Esophagus squamous epithelium (tissue), 4 donors: ENCODE data around the gene CAMK4.

Experiments
- POLR2A ChIP-seq, 4 donors: fragments of 450-650 bp; IDR thresholded peaks; one replicate each; pipeline ENCODE4 v1.6.1; 2017; ENCODE audit warnings: antibody characterized with exemption in 4 of 4, mild to moderate bottlenecking in 4 of 4, moderate library complexity in 3 of 4
- TF ChIP-seq, protein P1 (sequence below), 6 experiments: fragments of 450-650 bp in 4 of 6; fragments of 200-600 bp in 2 of 6; sonication (generic) in 2 of 6; IDR thresholded peaks; one replicate each; pipeline ENCODE4 v1.5.1; 2016 to 2019; ENCODE audit warnings: antibody characterized with exemption in 6 of 6, mild to moderate bottlenecking in 4 of 6, moderate library complexity in 4 of 6

GRCh38 chr5:111511174-111511830 lies 287.1 kb downstream of the CAMK4 start:
- TF ChIP-seq, protein P1, sequence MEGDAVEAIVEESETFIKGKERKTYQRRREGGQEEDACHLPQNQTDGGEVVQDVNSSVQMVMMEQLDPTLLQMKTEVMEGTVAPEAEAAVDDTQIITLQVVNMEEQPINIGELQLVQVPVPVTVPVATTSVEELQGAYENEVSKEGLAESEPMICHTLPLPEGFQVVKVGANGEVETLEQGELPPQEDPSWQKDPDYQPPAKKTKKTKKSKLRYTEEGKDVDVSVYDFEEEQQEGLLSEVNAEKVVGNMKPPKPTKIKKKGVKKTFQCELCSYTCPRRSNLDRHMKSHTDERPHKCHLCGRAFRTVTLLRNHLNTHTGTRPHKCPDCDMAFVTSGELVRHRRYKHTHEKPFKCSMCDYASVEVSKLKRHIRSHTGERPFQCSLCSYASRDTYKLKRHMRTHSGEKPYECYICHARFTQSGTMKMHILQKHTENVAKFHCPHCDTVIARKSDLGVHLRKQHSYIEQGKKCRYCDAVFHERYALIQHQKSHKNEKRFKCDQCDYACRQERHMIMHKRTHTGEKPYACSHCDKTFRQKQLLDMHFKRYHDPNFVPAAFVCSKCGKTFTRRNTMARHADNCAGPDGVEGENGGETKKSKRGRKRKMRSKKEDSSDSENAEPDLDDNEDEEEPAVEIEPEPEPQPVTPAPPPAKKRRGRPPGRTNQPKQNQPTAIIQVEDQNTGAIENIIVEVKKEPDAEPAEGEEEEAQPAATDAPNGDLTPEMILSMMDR (IDR thresholded peaks at IDR 0.05) = no peak
- TF ChIP-seq POLR2A (IDR thresholded peaks at IDR 0.05) = no peak
